ENCODE results near the gene NUP160. TPM values are rescaled to one million over a fixed set of nuclear protein-coding genes. Genes with fewer than 3 reads are reported as not detected.

The NUP160 gene
- total and polyA plus RNA-seq, 10 of the 15 experiments (the other 5 are each of a cell fraction or from before 2014, with no cell fraction given) = 24.0 to 87.6 (median 54.6) TPM

GRCh38 chr11:47800759-47801158 lies 47.4 kb downstream of the NUP160 start:
- no peak overlapping the region for H3K9ac ChIP-seq (ENCODE audit: control insufficient read depth, insufficient read depth, low read length)
- no peaks in the 10 kb centered on the region for H4K20me1 ChIP-seq (ENCODE audit: control insufficient read depth, insufficient read depth)
- no TSS peak for BruUV-seq (replicated peaks)
- WGBS (ENCODE audit: insufficient coverage, insufficient replicate concordance, low lambda C conversion rate, missing lambda C conversion rate) = 100% methylated on average over 1 of the region's 1 CpG
- ChIA-PET RAD21 (ENCODE audit: unreplicated experiment) (no interaction called here), CTCF (no interaction called here), SMC1A (ENCODE audit: uncharacterized antibody, unreplicated experiment) (no interaction called here), POLR2A (no interaction called here)
- no peak overlapping the region for H3K4me2 ChIP-seq (ENCODE audit: control insufficient read depth, insufficient read depth)
- no peak overlapping the region for H2AFZ ChIP-seq (ENCODE audit: control insufficient read depth, low read depth, low read length)
- ATAC-seq = no peak
- intact Hi-C loops (cut with micrococcal nuclease; ENCODE audit: unreplicated experiment) = no loop called here
- no peak for DNase-seq (ENCODE audit: low read depth, low spot score)
- no peak overlapping the region for H3K4me3 ChIP-seq
- no peak overlapping the region for H3K27ac ChIP-seq (ENCODE audit: control insufficient read depth, insufficient read depth)
- peaks cover 5 to 36% of the 10 kb centered on the region in 2 experiments for H3K36me3 ChIP-seq (ENCODE audit: control insufficient read depth in 2 of 2, insufficient read depth in 2 of 2, low read length in 1 of 2)
- in situ Hi-C loops (cut with MboI) = no loop called here
- no peaks in the 10 kb centered on the region for H3K9me3 ChIP-seq (replicated peaks; ENCODE audit: control insufficient read depth, insufficient read depth, low read length)
- no peak for FAIRE-seq
- H3K79me2 ChIP-seq (ENCODE audit: control insufficient read depth, insufficient read depth, low read length) = no peaks in the 10 kb centered on the region
- H3K27me3 ChIP-seq (replicated peaks in 1 of 2; ENCODE audit: control insufficient read depth in 2 of 2, insufficient read depth in 2 of 2, low read length in 1 of 2) = no peaks in the 10 kb centered on the region
- H3K4me1 ChIP-seq (ENCODE audit: control insufficient read depth, insufficient read depth, low read length) = no peaks in the 10 kb centered on the region
- TF ChIP-seq RFX5 (IDR thresholded peaks at IDR 0.05; ENCODE audit: low read depth, low read length) (no peak), ZNF384 (IDR thresholded peaks at IDR 0.05; ENCODE audit: borderline replicate concordance, low read depth, low read length) (no peak), ZNF217 (IDR thresholded peaks at IDR 0.05) (no peak), ZNF622 (IDR thresholded peaks at IDR 0.05) (no peak), TBL1XR1 (IDR thresholded peaks at IDR 0.05; ENCODE audit: low read depth, low read length) (no peak), MEF2B (IDR thresholded peaks at IDR 0.05; ENCODE audit: partially characterized antibody, poor library complexity, severe bottlenecking) (no peak), EZH2 (IDR thresholded peaks at IDR 0.05; ENCODE audit: borderline replicate concordance, control insufficient read depth, low read depth, low read length) (no peak), RCOR1 (conservative IDR thresholded peaks at IDR 0.05; ENCODE audit: low read depth, low read length) (no peak), CUX1 (IDR thresholded peaks at IDR 0.05; ENCODE audit: insufficient replicate concordance, low read depth, low read length) (no peak), SUPT20H (IDR thresholded peaks at IDR 0.05; ENCODE audit: borderline replicate concordance, control insufficient read depth, low read depth, low read length) (no peak), EGR1 (IDR thresholded peaks at IDR 0.05; ENCODE audit: borderline replicate concordance in 1 of 2, low read depth in 2 of 2, low read length in 2 of 2) (no peak), ATF2 (IDR thresholded peaks at IDR 0.05; ENCODE audit: low read length) (no peak), SMAD5 (IDR thresholded peaks at IDR 0.05; ENCODE audit: low read depth) (no peak), USF2 (IDR thresholded peaks at IDR 0.05; ENCODE audit: borderline replicate concordance, low read depth, low read length) (no peak), ZZZ3 (IDR thresholded peaks at IDR 0.05; ENCODE audit: control insufficient read depth, insufficient read length, low read depth) (no peak), NRF1 (conservative IDR thresholded peaks at IDR 0.05; ENCODE audit: low read depth, low read length) (no peak)
- TF ChIP-seq, protein P1, sequence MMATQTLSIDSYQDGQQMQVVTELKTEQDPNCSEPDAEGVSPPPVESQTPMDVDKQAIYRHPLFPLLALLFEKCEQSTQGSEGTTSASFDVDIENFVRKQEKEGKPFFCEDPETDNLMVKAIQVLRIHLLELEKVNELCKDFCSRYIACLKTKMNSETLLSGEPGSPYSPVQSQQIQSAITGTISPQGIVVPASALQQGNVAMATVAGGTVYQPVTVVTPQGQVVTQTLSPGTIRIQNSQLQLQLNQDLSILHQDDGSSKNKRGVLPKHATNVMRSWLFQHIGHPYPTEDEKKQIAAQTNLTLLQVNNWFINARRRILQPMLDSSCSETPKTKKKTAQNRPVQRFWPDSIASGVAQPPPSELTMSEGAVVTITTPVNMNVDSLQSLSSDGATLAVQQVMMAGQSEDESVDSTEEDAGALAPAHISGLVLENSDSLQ (IDR thresholded peaks at IDR 0.05) = no peak

Data from GM12878 (cell line).